Measurements from ENCODE around the gene ACMSD. TPM values are rescaled to one million over a fixed set of nuclear protein-coding genes. Genes with fewer than 3 reads are reported as not detected.

The ACMSD gene
- total RNA-seq, 1 experiment from 2014 or later = not detected

DNA sequence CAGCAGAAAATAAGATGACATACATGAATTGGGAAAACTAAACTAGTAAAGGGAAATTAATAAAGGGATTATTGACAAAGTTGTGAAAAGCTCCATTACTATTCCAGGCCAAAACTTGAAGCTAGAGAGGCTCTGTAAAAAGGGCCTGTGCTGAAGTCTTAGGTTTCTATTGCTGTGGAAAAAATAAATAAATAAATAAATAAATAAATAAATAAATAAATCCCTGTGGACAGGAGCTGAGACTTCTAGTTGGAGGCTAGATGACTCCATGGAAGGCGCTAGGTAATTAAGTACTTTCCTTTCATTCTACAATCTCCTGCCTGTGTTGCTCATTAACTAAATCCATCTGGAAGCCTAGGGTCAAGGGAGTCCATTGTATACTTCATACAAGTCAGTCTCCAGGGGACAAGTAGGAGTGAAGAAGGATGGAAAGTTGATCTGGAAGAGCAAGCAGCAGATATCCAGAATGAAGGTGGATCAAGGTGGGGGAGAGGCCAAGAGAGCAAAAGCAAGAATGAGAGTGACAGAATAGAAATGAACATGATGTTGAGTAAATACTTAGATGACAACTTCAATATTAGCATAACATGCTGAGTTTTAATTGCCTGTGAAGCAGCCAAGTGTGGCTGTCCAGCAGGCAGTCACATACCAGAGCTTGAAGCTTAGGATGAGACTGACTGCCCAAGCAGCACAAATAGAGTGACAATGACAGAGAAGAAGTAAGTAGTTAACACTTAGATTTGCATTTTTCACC, 54.0 kb downstream of the ACMSD start:
- no TSS peak for BruUV-seq (replicated peaks)
- DNase-seq (no peak), ATAC-seq (no peak)
- no peaks in the 10 kb centered on the region for H3F3A ChIP-seq (ENCODE audit: low read length, unreplicated experiment)
- H3K27ac ChIP-seq (ENCODE audit: low read length) = no peak overlapping the region
- no peaks in the 10 kb centered on the region for H3K9me3 ChIP-seq (ENCODE audit: low read length)
- H4K20me1 ChIP-seq (ENCODE audit: low read length) = no peaks in the 10 kb centered on the region
- intact Hi-C loops (cut with micrococcal nuclease) = loop anchor here (10.0 kb wide), 2 partner anchors 118 to 318 kb away; no protein-coding TSS in a partner anchor
- H3K36me3 ChIP-seq (ENCODE audit: low read depth, low read length) = no peaks in the 10 kb centered on the region
- no peak for TF ChIP-seq EZH2 (IDR thresholded peaks at IDR 0.05; ENCODE audit: low read length, unreplicated experiment)
- TF ChIP-seq EZH2phosphoT487 (IDR thresholded peaks at IDR 0.05; ENCODE audit: borderline replicate concordance, low read length) = no peak
- TF ChIP-seq, protein P1, sequence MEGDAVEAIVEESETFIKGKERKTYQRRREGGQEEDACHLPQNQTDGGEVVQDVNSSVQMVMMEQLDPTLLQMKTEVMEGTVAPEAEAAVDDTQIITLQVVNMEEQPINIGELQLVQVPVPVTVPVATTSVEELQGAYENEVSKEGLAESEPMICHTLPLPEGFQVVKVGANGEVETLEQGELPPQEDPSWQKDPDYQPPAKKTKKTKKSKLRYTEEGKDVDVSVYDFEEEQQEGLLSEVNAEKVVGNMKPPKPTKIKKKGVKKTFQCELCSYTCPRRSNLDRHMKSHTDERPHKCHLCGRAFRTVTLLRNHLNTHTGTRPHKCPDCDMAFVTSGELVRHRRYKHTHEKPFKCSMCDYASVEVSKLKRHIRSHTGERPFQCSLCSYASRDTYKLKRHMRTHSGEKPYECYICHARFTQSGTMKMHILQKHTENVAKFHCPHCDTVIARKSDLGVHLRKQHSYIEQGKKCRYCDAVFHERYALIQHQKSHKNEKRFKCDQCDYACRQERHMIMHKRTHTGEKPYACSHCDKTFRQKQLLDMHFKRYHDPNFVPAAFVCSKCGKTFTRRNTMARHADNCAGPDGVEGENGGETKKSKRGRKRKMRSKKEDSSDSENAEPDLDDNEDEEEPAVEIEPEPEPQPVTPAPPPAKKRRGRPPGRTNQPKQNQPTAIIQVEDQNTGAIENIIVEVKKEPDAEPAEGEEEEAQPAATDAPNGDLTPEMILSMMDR (conservative IDR thresholded peaks at IDR 0.05; ENCODE audit: low read depth, low read length) = no peak
- H3K4me1 ChIP-seq (ENCODE audit: insufficient read depth, low read length) = no peaks in the 10 kb centered on the region
- H2AFZ ChIP-seq (ENCODE audit: low read length) = no peak overlapping the region
- H3K4me3 ChIP-seq (ENCODE audit: low read length) = no peak overlapping the region
- H3K4me2 ChIP-seq (ENCODE audit: low read length) = no peak overlapping the region
- H3K9me2 ChIP-seq (replicated peaks; ENCODE audit: low read length) = no peaks in the 10 kb centered on the region
- H3K27me3 ChIP-seq (ENCODE audit: low read length) = no peaks in the 10 kb centered on the region
- CTCF ChIA-PET = no interaction called here
- no peak overlapping the region for H3K9ac ChIP-seq (ENCODE audit: low read length)
- H3K79me2 ChIP-seq (ENCODE audit: low read length) = no peaks in the 10 kb centered on the region
- POLR2A ChIA-PET (ENCODE audit: unreplicated experiment) = no interaction called here

DNA sequence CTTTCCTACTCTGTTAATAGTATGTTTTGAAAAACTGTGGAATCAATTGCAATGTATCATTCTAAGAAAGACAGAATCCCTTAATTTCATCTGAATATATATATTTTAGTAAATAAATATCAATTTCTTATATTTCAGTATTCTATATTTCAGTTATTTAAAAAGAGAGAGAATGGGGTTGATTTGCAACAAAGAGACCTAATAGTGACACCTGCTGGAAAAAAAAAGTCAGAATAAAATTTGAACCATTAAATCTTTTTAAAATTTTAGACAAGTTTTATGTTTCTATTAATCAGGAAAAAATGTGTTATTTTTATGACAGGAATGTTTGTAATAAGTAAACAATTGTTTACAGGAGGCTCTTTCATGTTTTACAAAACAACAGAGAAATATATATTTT, 59.5 kb downstream of the ACMSD start:
- POLR2A ChIA-PET (ENCODE audit: unreplicated experiment) = no interaction called here
- no TSS peak for BruUV-seq (replicated peaks)
- Histone ChIP-seq H2AFZ (ENCODE audit: low read length) (no peak overlapping the region), H3F3A (ENCODE audit: low read length, unreplicated experiment) (no peaks in the 10 kb centered on the region), H3K9me2 (replicated peaks; ENCODE audit: low read length) (no peaks in the 10 kb centered on the region), H3K4me1 (ENCODE audit: insufficient read depth, low read length) (0 out of 2 replicates have a peak, but pooled peaks cover 4% of the 10 kb centered on the region), H3K27ac (ENCODE audit: low read length) (no peak overlapping the region), H3K4me3 (ENCODE audit: low read length) (no peak overlapping the region), H3K27me3 (ENCODE audit: low read length) (no peaks in the 10 kb centered on the region), H4K20me1 (ENCODE audit: low read length) (no peaks in the 10 kb centered on the region), H3K9me3 (ENCODE audit: low read length) (no peaks in the 10 kb centered on the region), H3K4me2 (ENCODE audit: low read length) (no peak overlapping the region), H3K36me3 (ENCODE audit: low read depth, low read length) (no peaks in the 10 kb centered on the region), H3K9ac (ENCODE audit: low read length) (no peak overlapping the region), H3K79me2 (ENCODE audit: low read length) (no peaks in the 10 kb centered on the region)
- intact Hi-C loops (cut with micrococcal nuclease) = loop anchor here (2.0 to 10.0 kb wide), 5 partner anchors 81 to 437 kb away; no protein-coding TSS in a partner anchor
- CTCF ChIA-PET = interaction anchor here (0.8 to 1.2 kb wide), 2 partner anchors 438 to 447 kb away, joined by 3 to 5 read pairs; no protein-coding TSS in a partner anchor
- peak; percentile 47 for DNase-seq
- TF ChIP-seq, protein P1 (conservative IDR thresholded peaks at IDR 0.05; ENCODE audit: low read depth, low read length) = peak; percentile 58
- TF ChIP-seq EZH2phosphoT487 (IDR thresholded peaks at IDR 0.05; ENCODE audit: borderline replicate concordance, low read length) = no peak
- no peak for ATAC-seq

DNA sequence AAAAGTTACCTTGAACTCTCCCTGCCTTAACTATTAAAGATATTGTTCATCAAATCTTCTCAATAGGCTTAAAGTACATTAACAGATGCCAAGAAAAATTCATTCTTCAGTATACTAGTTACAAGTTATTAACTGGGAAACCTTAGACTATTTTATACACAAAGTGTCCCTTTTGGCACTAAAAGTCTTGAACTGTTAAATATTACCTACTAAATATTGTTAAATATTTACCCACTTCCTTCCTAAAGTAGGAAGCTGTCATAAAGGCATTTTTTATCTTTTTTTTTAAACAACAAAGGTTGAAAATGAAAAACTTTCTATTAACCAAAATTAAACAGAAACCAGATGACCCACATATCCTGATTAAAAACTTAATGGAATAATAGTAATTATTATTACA, 60.8 kb downstream of the ACMSD start:
- Histone ChIP-seq H3K9ac (ENCODE audit: low read length) (no peak overlapping the region), H3K4me2 (ENCODE audit: low read length) (no peak overlapping the region), H3K36me3 (ENCODE audit: low read depth, low read length) (no peaks in the 10 kb centered on the region), H3F3A (ENCODE audit: low read length, unreplicated experiment) (no peaks in the 10 kb centered on the region), H3K9me2 (replicated peaks; ENCODE audit: low read length) (no peaks in the 10 kb centered on the region), H3K9me3 (ENCODE audit: low read length) (no peaks in the 10 kb centered on the region), H3K79me2 (ENCODE audit: low read length) (no peaks in the 10 kb centered on the region), H3K4me1 (ENCODE audit: insufficient read depth, low read length) (0 out of 2 replicates have a peak, but pooled peaks cover 4% of the 10 kb centered on the region), H3K4me3 (ENCODE audit: low read length) (no peak overlapping the region), H3K27me3 (ENCODE audit: low read length) (no peaks in the 10 kb centered on the region), H4K20me1 (ENCODE audit: low read length) (no peaks in the 10 kb centered on the region), H3K27ac (ENCODE audit: low read length) (no peak overlapping the region), H2AFZ (ENCODE audit: low read length) (no peak overlapping the region)
- CTCF ChIA-PET = no interaction called here
- BruUV-seq (replicated peaks) = no TSS peak
- no peak for ATAC-seq
- TF ChIP-seq, protein P1 (conservative IDR thresholded peaks at IDR 0.05; ENCODE audit: low read depth, low read length) = no peak
- TF ChIP-seq EZH2 (IDR thresholded peaks at IDR 0.05; ENCODE audit: low read length, unreplicated experiment) = no peak
- no peak for TF ChIP-seq EZH2phosphoT487 (IDR thresholded peaks at IDR 0.05; ENCODE audit: borderline replicate concordance, low read length)
- intact Hi-C loops (cut with micrococcal nuclease) = loop anchor here (2.0 to 10.0 kb wide), 5 partner anchors 82 to 438 kb away; no protein-coding TSS in a partner anchor
- DNase-seq = no peak
- POLR2A ChIA-PET (ENCODE audit: unreplicated experiment) = no interaction called here

Data from PC-3 (cell line).